ENCODE measurements around the gene MKX.

The MKX gene

GRCh38 chr10:27745732-27746396, at the start of gene MKX:
TSS of gene MKX (minus strand) at chr10:27745819. CDS start at chr10:27743415, 2,404 bp downstream.
- no peak for DNase-seq (ENCODE audit: low spot score)

- no peak for DNase-seq (ENCODE audit: low spot score)
Observed at GRCh38 chr10:27794157-27794556, 48.5 kb upstream of the MKX start.

GRCh38 chr10:27792216-27792615, 46.6 kb upstream of the MKX start:
- DNase-seq (ENCODE audit: low spot score) = no peak

- no peak for DNase-seq (ENCODE audit: low spot score)
Observed at GRCh38 chr10:27784272-27784671, 38.7 kb upstream of the MKX start.

- DNase-seq (ENCODE audit: low spot score) = peak; percentile 14
Observed at GRCh38 chr10:27783660-27784059, 38.0 kb upstream of the MKX start.

- DNase-seq (ENCODE audit: low spot score) = no peak
Observed at GRCh38 chr10:27779462-27780015, 33.9 kb upstream of the MKX start.

- DNase-seq (ENCODE audit: low spot score) = no peak
Observed at GRCh38 chr10:27774831-27775230, 29.2 kb upstream of the MKX start.

GRCh38 chr10:27771231-27771630, 25.6 kb upstream of the MKX start:
- no peak for DNase-seq (ENCODE audit: low spot score)

GRCh38 chr10:27770181-27770580, 24.6 kb upstream of the MKX start:
- no peak for DNase-seq (ENCODE audit: low spot score)

GRCh38 chr10:27760867-27761266, 15.2 kb upstream of the MKX start:
- DNase-seq (ENCODE audit: low spot score) = no peak

- DNase-seq (ENCODE audit: low spot score) = no peak
Observed at GRCh38 chr10:27759483-27760272, 14.1 kb upstream of the MKX start.

GRCh38 chr10:27752673-27753237, 7.1 kb upstream of the MKX start:
- DNase-seq (ENCODE audit: low spot score) = no peak

- no peak for DNase-seq (ENCODE audit: low spot score)
Observed at GRCh38 chr10:27748601-27749000, 3.0 kb upstream of the MKX start.

GRCh38 chr10:27747096-27747451, 1.5 kb upstream of the MKX start:
- no peak for DNase-seq (ENCODE audit: low spot score)

- no peak for DNase-seq (ENCODE audit: low spot score)
Observed at GRCh38 chr10:27746397-27747095, 927 bp upstream of the MKX start.

GRCh38 chr10:27744802-27745731, 552 bp downstream of the MKX start:
- no peak for DNase-seq (ENCODE audit: low spot score)

- no peak for DNase-seq (ENCODE audit: low spot score)
Observed at GRCh38 chr10:27743877-27744801, 1.5 kb downstream of the MKX start.

GRCh38 chr10:27743012-27743876, 2.4 kb downstream of the MKX start:
- DNase-seq (ENCODE audit: low spot score) = no peak

Measured in cerebellar cortex (tissue), 1 donor.